ENCODE data around the gene SEMA3C. TPM values are rescaled to one million over a fixed set of nuclear protein-coding genes. Genes with fewer than 3 reads are reported as not detected.

SEMA3C gene
- total and polyA plus RNA-seq, 8 donors: 58.0 to 118 (median 95.0) TPM

DNA sequence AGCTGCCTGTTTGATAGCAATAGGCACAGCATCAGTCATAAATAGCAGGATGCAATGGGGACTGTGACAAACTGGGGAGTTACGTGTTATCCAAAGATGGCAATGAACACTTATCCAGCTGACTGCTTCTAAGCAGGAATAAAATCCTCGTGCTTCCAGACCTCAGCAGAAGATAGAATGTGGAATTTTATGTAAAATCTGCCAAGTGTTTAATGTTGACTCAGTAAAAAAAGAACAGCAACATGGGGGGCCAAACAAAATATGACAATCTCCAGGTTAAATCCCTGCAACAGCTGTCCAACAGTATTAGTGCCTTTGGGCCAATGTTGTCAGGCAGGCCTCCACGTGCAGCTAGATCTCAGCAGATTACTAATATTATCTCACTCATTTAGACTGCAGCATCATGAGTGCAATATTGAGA, 127.3 kb downstream of the SEMA3C start:
- Histone ChIP-seq H3K36me3 (peaks cover 0 to 2% of the 10 kb centered on the region in 2 donors), H3K4me3 (no peak overlapping the region), H3K4me1 (no peaks in the 10 kb centered on the region), H3K27me3 (no peaks in the 10 kb centered on the region), H3K27ac (peak overlapping the region in 1 of 2 donors; percentile 8), H3K9me3 (no peaks in the 10 kb centered on the region)
- ATAC-seq: no peak
- intact Hi-C loops (cut with DNase I): no loop called here
- TF ChIP-seq, protein P1, sequence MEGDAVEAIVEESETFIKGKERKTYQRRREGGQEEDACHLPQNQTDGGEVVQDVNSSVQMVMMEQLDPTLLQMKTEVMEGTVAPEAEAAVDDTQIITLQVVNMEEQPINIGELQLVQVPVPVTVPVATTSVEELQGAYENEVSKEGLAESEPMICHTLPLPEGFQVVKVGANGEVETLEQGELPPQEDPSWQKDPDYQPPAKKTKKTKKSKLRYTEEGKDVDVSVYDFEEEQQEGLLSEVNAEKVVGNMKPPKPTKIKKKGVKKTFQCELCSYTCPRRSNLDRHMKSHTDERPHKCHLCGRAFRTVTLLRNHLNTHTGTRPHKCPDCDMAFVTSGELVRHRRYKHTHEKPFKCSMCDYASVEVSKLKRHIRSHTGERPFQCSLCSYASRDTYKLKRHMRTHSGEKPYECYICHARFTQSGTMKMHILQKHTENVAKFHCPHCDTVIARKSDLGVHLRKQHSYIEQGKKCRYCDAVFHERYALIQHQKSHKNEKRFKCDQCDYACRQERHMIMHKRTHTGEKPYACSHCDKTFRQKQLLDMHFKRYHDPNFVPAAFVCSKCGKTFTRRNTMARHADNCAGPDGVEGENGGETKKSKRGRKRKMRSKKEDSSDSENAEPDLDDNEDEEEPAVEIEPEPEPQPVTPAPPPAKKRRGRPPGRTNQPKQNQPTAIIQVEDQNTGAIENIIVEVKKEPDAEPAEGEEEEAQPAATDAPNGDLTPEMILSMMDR (IDR thresholded peaks at IDR 0.05): no peak
- DNase-seq: no peak

DNA sequence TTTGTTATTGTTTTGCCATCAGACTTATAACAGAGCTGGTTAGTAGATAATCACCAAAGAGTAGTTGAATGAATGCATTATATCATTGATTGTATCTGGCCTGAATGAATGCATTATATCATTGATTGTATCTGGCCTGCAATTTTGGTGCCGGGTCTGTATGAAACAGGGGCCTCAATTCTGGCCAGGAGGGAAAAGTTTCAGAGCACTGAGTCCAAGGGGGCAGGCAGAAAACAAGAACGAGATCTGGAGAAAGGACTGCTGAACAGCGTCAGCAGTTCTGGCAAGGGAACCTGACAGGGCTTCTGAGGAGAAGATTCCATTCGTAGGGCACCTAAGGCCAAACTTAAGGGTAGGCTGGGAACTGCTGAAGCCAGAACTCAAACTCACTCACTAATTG, 128.0 kb downstream of the SEMA3C start:
- TF ChIP-seq, protein P1 (IDR thresholded peaks at IDR 0.05): no peak
- no peaks in the 10 kb centered on the region for H3K9me3 ChIP-seq
- no peaks in the 10 kb centered on the region for H3K36me3 ChIP-seq
- intact Hi-C loops (cut with DNase I): no loop called here
- H3K27ac ChIP-seq: peak overlapping the region in 1 of 2 donors; percentile 8
- ATAC-seq (no peak), DNase-seq (no peak)
- H3K4me3 ChIP-seq: no peak overlapping the region
- H3K4me1 ChIP-seq: no peaks in the 10 kb centered on the region
- H3K27me3 ChIP-seq: no peaks in the 10 kb centered on the region

DNA sequence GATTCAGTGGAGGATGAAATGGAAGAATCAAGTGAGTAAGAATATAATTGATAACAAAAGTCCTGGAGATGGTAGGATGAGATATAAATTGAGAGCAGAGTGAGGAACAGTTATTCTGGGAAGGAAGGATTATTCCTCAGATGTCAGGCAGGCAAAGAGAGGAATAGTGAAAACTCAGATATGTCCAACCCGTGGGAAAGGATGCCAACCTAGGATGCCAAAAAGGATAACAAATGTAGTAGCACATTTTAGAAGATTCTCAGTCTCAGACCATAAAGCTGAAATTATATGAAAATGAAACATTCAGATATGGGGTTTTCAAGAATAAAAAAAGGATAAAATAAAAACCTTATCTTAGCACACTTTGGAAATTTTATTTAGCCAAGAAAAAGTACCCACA, 131.1 kb downstream of the SEMA3C start:
- ATAC-seq: no peak
- intact Hi-C loops (cut with DNase I): no loop called here

DNA sequence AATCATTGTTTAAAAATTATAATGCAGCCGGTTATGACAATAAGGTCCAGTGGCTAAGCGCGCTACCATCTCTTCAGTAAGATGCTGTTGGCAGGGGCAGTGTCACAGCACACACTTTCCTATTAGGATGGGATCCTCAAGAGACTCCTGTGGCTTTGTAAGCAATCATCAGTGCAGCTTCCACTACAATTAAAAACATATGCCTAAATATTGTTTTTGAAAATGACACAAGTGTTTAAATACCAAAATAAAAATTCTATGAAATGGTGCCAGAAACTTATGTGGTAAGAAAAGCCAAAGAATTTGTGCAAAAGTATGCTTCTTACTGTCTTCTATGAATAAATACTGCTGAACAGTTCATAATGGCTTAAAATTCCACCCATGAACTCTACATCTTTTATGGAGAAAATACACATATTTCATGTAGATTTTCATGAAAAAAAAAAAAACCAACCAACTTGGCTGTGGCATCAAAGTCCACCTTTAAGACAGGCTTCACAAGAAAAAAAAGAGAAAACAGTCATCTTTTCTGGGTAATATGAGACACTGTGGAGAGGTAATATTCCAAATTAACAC, 132.8 kb downstream of the SEMA3C start:
- Histone ChIP-seq H3K27ac (no peak overlapping the region), H3K36me3 (no peaks in the 10 kb centered on the region), H3K9me3 (no peaks in the 10 kb centered on the region), H3K4me1 (peaks cover 10 to 11% of the 10 kb centered on the region in 2 donors), H3K4me3 (no peak overlapping the region), H3K27me3 (no peaks in the 10 kb centered on the region)
- DNase-seq (no peak), ATAC-seq (no peak)
- intact Hi-C loops (cut with DNase I): no loop called here
- TF ChIP-seq, protein P1 (IDR thresholded peaks at IDR 0.05): no peak

More for the DNA sequence above, 131.1 kb downstream of the SEMA3C start:
- Histone ChIP-seq H3K9me3 (no peaks in the 10 kb centered on the region), H3K4me3 (no peak overlapping the region), H3K4me1 (no peaks in the 10 kb centered on the region), H3K27ac (no peak overlapping the region), H3K27me3 (no peaks in the 10 kb centered on the region), H3K36me3 (no peaks in the 10 kb centered on the region)
- TF ChIP-seq, protein P1 (IDR thresholded peaks at IDR 0.05): no peak
- no peak for DNase-seq

DNA sequence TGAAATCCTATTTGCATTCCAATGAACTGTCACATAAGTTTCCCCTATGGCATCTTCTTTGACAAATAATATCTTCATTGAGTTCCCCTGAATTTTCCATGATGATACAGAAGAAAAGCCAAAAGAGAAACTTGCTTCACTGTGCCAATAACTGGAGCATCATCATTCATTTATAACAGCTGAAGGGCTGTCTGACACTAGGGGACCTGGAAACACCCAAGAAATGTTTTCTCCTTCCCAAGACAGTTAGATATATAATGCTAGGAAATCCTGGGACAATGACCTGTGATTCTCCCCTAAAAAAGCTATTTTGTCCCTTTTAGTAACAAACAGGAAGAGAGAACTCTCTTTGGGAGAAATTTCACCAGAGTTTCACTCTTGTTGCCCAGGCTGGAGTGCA, 133.6 kb downstream of the SEMA3C start:
- Histone ChIP-seq H3K9me3 (no peaks in the 10 kb centered on the region), H3K27ac (no peak overlapping the region), H3K27me3 (no peaks in the 10 kb centered on the region), H3K36me3 (no peaks in the 10 kb centered on the region), H3K4me3 (no peak overlapping the region), H3K4me1 (peaks cover 15 to 18% of the 10 kb centered on the region in 2 donors)
- intact Hi-C loops (cut with DNase I): no loop called here
- DNase-seq (no peak), ATAC-seq (no peak)
- TF ChIP-seq, protein P1 (IDR thresholded peaks at IDR 0.05): no peak

Data from left lung (tissue), 10 donors.